ENCODE data around the gene TRERF1.

GRCh38 chr6:42179261-42179944 lies 272.3 kb downstream of the TRERF1 start:
- TF ChIP-seq, protein P1, sequence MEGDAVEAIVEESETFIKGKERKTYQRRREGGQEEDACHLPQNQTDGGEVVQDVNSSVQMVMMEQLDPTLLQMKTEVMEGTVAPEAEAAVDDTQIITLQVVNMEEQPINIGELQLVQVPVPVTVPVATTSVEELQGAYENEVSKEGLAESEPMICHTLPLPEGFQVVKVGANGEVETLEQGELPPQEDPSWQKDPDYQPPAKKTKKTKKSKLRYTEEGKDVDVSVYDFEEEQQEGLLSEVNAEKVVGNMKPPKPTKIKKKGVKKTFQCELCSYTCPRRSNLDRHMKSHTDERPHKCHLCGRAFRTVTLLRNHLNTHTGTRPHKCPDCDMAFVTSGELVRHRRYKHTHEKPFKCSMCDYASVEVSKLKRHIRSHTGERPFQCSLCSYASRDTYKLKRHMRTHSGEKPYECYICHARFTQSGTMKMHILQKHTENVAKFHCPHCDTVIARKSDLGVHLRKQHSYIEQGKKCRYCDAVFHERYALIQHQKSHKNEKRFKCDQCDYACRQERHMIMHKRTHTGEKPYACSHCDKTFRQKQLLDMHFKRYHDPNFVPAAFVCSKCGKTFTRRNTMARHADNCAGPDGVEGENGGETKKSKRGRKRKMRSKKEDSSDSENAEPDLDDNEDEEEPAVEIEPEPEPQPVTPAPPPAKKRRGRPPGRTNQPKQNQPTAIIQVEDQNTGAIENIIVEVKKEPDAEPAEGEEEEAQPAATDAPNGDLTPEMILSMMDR (IDR thresholded peaks at IDR 0.05), result no peak
- TF ChIP-seq POLR2A (IDR thresholded peaks at IDR 0.05), result no peak

All from thyroid gland (tissue), 4 donors.